Rectal smooth muscle tissue (tissue), 1 donor: Measurements from ENCODE around the gene GM2A.
A peak's percentile ranks its signal among the peaks of the same experiment; 100 is the strongest.

Experiments used
- H3K27ac ChIP-seq: one replicate; pipeline ENCODE4 v1.7.0; 2013; ENCODE audit warnings: low read depth, low read length, inconsistent platforms
- H3K27me3 ChIP-seq: one replicate; pipeline ENCODE4 v1.7.0; 2013; ENCODE audit warnings: low read length; ENCODE audit not compliant: control insufficient read depth, insufficient read depth
- H3K36me3 ChIP-seq: one replicate; pipeline ENCODE4 v1.7.0; 2013; ENCODE audit warnings: low read length; ENCODE audit not compliant: control insufficient read depth, insufficient read depth
- H3K4me1 ChIP-seq: one replicate; pipeline ENCODE4 v1.7.0; 2013; ENCODE audit warnings: low read length; ENCODE audit not compliant: control insufficient read depth, insufficient read depth
- H3K4me3 ChIP-seq: one replicate; pipeline ENCODE4 v1.7.0; 2013; ENCODE audit warnings: low read length
- H3K9ac ChIP-seq: one replicate; pipeline ENCODE4 v1.7.0; 2013; ENCODE audit warnings: low read length

Gene GM2A

GRCh38 chr5:151221574-151221973 is 31.4 kb upstream of the GM2A start:
- H3K27ac ChIP-seq, result peak overlapping the region; percentile 89
- no peaks in the 10 kb centered on the region for H3K36me3 ChIP-seq
- H3K4me1 ChIP-seq, result peaks cover 31% of the 10 kb centered on the region
- H3K4me3 ChIP-seq, result peak overlapping the region; percentile 79
- no peak overlapping the region for H3K9ac ChIP-seq
- no peaks in the 10 kb centered on the region for H3K27me3 ChIP-seq

- H3K4me1 ChIP-seq, result peaks cover 29% of the 10 kb centered on the region
- peak overlapping the region; percentile 79 for H3K4me3 ChIP-seq
- peak overlapping the region; percentile 89 for H3K27ac ChIP-seq
- H3K9ac ChIP-seq, result peak overlapping the region; percentile 25
- H3K27me3 ChIP-seq, result no peaks in the 10 kb centered on the region
- no peaks in the 10 kb centered on the region for H3K36me3 ChIP-seq
Measured at GRCh38 chr5:151222054-151222789, 30.8 kb upstream of the GM2A start.

- Histone ChIP-seq H3K4me3 (peak overlapping the region; percentile 79), H3K9ac (peak overlapping the region; percentile 76), H3K36me3 (no peaks in the 10 kb centered on the region), H3K27me3 (no peaks in the 10 kb centered on the region), H3K4me1 (peaks cover 22% of the 10 kb centered on the region), H3K27ac (peak overlapping the region; percentile 89)
Measured at GRCh38 chr5:151222790-151223446, 30.1 kb upstream of the GM2A start.

- Histone ChIP-seq H3K27me3 (no peaks in the 10 kb centered on the region), H3K4me1 (peaks cover 21% of the 10 kb centered on the region), H3K27ac (peak within 1 kb of the TSS; percentile 89), H3K4me3 (peak within 1 kb of the TSS; percentile 79), H3K36me3 (no peaks in the 10 kb centered on the region), H3K9ac (peak within 1 kb of the TSS; percentile 76)
Measured at GRCh38 chr5:151223447-151224264, 29.3 kb upstream of the GM2A start, which contains the start of gene CCDC69. Gene CCDC69, minus strand, starts transcription at chr5:151224092. Its CDS starts 122 bp downstream, at chr5:151223970.

- no peak overlapping the region for H3K9ac ChIP-seq
- no peaks in the 10 kb centered on the region for H3K36me3 ChIP-seq
- peak overlapping the region; percentile 79 for H3K4me3 ChIP-seq
- H3K27ac ChIP-seq, result peak overlapping the region; percentile 56
- no peaks in the 10 kb centered on the region for H3K27me3 ChIP-seq
- H3K4me1 ChIP-seq, result peaks cover 21% of the 10 kb centered on the region
Measured at GRCh38 chr5:151224372-151224771, 28.6 kb upstream of the GM2A start.

- Histone ChIP-seq H3K27ac (no peak overlapping the region), H3K36me3 (no peaks in the 10 kb centered on the region), H3K27me3 (no peaks in the 10 kb centered on the region), H3K9ac (no peak overlapping the region), H3K4me1 (peaks cover 21% of the 10 kb centered on the region), H3K4me3 (no peak overlapping the region)
Measured at GRCh38 chr5:151225071-151225470, 27.9 kb upstream of the GM2A start.

- Histone ChIP-seq H3K27ac (no peak overlapping the region), H3K27me3 (no peaks in the 10 kb centered on the region)
Measured at GRCh38 chr5:151225475-151225874, 27.5 kb upstream of the GM2A start.

GRCh38 chr5:151227918-151228447 is 25.0 kb upstream of the GM2A start:
- Histone ChIP-seq H3K9ac (no peak overlapping the region), H3K27me3 (no peaks in the 10 kb centered on the region), H3K36me3 (no peaks in the 10 kb centered on the region), H3K27ac (no peak overlapping the region), H3K4me1 (peaks cover 5% of the 10 kb centered on the region), H3K4me3 (no peak overlapping the region)

More at GRCh38 chr5:151225475-151225874, 27.5 kb upstream of the GM2A start:
- H3K36me3 ChIP-seq, result no peaks in the 10 kb centered on the region
- H3K9ac ChIP-seq, result no peak overlapping the region
- no peak overlapping the region for H3K4me3 ChIP-seq
- peaks cover 20% of the 10 kb centered on the region for H3K4me1 ChIP-seq

GRCh38 chr5:151228986-151229385 is 24.0 kb upstream of the GM2A start:
- H3K36me3 ChIP-seq, result no peaks in the 10 kb centered on the region
- no peaks in the 10 kb centered on the region for H3K27me3 ChIP-seq
- no peak overlapping the region for H3K4me3 ChIP-seq
- H3K9ac ChIP-seq, result no peak overlapping the region
- peaks cover 5% of the 10 kb centered on the region for H3K4me1 ChIP-seq
- H3K27ac ChIP-seq, result no peak overlapping the region

GRCh38 chr5:151230048-151230680 is 22.8 kb upstream of the GM2A start:
- peaks cover 9% of the 10 kb centered on the region for H3K4me1 ChIP-seq
- no peak overlapping the region for H3K27ac ChIP-seq
- H3K9ac ChIP-seq, result no peak overlapping the region
- H3K36me3 ChIP-seq, result no peaks in the 10 kb centered on the region
- H3K4me3 ChIP-seq, result no peak overlapping the region
- H3K27me3 ChIP-seq, result no peaks in the 10 kb centered on the region

- Histone ChIP-seq H3K27ac (no peak overlapping the region), H3K9ac (no peak overlapping the region), H3K4me3 (no peak overlapping the region), H3K4me1 (peaks cover 10% of the 10 kb centered on the region), H3K36me3 (no peaks in the 10 kb centered on the region), H3K27me3 (no peaks in the 10 kb centered on the region)
Measured at GRCh38 chr5:151231359-151231758, 21.6 kb upstream of the GM2A start.
